Measurements from ENCODE around the gene CCDC167.
"Not testable (repeated sequence)": the region's sequence is repeated elsewhere in the genome, so short reads cannot be mapped to it uniquely, and the experiment has no call there.

Gene CCDC167

DNA sequence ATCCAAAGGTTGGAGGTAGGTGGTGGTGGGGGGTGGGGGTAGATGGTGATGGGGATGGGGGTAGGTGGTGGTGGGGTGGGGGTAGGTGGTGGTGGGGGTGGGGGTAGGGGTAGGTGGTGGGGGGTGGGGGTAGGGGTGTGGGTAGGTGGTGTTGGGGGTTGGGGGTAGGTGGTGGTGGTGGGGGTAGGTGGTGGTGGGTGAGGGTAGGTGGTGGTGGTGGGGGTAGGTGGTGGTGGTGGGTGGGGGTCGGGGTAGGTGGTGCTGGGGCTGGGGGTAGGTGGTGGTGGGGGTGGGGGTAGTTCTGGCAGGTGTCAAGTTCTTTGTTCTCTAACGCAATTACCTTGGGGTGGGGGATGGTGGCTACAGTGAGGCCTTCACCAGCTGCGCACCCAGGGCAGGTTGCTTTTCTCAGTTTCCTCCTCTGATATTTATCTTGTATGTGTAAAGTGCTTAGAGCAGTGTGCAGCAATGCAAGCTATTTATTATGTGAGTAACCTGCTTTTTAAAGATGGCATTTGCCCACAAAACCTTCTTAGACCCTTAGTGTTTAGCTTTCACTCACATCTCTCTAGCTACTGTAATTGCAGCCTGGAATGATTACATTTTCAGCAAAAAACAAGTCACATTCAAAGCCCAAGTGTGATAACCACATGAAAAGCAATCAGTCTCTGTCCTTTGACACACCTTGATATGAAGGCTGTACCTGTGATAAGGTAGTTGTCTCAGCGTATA lies 8.2 kb upstream of the CCDC167 start:
- DNase-seq, result no peak

DNA sequence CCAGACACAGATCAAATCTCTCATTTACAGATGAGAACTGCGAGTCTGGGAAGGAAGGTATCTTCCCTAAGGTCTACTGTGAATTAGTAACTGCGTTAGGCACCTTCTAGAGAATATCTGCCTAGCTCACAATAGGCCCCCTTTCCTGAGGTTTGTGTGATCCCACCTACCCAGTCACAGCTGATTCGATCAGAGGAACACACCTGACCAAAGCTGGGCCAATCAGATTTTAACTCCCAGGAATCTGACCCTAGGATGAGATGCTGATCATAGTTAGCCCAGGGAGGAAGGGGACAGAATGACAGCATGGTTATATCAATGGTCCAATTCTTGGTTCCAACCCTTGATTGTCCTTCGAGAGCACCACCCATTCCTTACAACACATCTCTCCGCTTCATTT lies 7.4 kb upstream of the CCDC167 start:
- DNase-seq, result no peak

DNA sequence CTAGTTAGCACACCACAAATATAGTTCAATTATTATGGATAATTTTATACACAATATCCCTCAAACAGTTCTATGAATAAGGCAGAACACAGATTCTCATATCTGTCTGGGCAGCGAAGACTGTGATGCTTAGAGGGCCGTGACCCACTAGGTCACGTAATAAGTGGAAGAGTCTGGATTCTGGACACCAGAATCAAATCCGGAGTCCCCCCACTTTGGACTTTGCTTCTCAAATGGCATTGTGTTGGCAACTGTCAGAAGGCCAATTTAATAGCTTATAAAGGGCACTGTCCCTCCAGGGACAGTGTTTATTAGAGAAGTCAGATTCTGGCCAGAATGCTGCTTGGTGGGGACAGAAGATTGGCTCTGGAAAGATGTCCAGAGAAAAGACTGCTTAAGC lies 6.8 kb upstream of the CCDC167 start:
- DNase-seq, result no peak

- DNase-seq, result no peak
Measured at GRCh38 chr6:37504024-37504423, 4.3 kb upstream of the CCDC167 start.

- DNase-seq, result no peak
Measured at GRCh38 chr6:37503309-37503965, 3.7 kb upstream of the CCDC167 start.

GRCh38 chr6:37502703-37503291 lies 3.1 kb upstream of the CCDC167 start:
- no peak for DNase-seq

DNA sequence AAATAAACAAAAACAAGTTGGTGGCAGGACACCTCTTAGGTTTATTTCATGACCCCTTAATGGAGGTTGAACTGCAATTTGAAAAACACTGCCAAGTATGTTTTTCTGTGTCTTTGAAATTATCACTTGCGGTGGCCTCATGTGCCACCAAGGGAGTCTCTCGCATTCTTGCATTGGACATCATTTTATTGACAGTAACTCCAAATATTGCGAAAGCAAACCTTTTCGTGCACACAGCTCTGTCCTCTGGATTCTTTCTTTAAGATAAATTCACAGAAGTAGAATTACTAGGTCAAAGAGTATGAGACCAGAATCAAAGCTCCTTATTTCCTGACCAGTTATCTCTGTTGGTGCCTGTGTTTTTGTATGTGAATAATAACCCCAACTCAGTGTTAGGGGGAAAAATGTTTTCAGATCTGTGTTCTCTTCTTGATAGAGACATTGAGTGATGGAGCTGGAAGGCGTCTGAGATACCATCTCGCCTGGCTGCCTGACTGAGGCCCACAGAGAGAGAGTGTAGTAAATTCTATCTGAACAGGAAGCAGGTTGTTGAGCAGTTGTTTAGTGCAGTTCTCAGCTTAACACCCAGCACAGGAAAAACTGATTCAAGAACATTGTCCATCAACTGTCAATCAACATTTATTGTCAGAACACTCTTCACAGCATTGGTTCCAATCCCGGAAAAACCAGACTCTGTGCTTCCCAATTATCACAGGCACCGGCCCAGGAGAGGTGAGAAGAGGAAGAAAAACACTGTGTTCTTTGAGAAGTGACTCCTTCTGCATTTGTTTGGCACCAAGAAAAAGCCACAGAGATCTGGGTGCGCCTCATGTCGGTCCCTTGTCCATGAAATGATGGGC lies 2.2 kb upstream of the CCDC167 start:
- DNase-seq, result no peak

- DNase-seq, result not testable (repeated sequence)
Measured at GRCh38 chr6:37500904-37501303, 1.2 kb upstream of the CCDC167 start.

GRCh38 chr6:37500294-37500608 lies 558 bp upstream of the CCDC167 start:
- no peak for DNase-seq

- no peak for DNase-seq
Measured at GRCh38 chr6:37496951-37497885, 2.5 kb downstream of the CCDC167 start.

DNA sequence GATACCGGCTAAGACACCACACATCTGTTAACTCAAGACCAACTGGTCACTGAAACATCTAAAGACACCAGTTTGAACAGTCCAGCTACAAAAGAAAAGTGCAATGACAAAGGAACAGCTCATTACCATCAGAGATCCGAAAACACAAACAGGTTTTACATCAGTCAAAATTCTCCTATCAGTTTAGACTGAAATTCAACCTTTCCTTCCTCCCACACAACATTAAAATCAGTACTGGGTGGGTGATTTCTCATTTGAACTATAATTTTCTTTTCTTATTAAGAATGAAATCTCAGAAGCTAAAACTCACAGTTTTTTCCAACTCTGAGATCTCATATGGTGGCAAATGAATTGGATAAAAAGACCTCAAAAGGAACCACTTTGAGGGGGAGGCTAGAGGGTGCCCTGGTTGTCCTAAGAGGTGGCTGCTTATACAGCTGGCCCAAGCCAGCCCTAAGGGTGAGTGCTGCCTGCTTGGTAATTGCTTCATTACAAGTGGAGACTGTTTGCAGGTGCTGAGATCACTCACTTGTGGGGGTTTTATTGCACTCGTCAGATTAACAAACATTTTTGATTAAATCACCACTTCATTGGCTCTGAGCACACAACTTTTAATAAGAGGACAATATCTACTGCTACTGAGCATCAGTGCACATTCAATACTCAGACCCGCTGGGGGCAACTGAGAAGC lies 4.3 kb downstream of the CCDC167 start:
- no peak for DNase-seq

- DNase-seq, result no peak
Measured at GRCh38 chr6:37493661-37493995, 6.1 kb downstream of the CCDC167 start.

- no peak for DNase-seq
Measured at GRCh38 chr6:37492991-37493660, 6.6 kb downstream of the CCDC167 start.

DNA sequence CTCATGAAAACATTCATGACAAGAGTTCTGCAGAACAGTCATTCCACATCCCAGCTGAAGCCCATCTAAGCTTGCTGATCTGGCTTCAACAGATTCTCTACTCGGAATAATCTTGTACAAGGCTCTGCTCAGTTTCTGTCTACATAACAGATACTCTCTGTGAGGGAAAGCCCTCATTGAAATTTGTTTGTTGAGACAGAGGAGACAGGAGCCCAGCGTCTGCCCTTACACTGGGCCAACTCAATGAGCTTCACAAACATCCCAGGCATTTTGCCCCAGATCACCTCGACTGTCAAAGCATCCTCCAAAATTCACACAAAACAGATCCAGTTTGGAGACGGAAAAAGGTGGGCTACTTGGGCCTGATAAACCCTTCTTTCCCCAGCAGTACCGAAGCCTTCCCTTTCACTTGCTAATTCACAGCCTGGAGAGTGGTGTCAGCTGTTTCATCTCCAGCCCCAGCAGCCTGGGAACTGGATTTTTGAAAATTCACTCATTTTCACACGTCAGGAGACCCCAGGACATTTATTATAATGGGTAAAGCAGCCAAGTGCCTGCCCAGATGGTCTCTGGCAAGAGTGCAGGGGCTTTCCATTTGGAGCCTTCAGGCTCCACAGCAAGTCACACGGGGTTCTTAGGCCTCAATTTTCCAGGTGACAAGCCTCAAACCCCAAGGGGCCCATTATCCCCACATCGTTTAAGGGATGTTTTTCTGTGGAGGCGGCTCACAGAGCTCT lies 7.3 kb downstream of the CCDC167 start:
- no peak for DNase-seq

DNA sequence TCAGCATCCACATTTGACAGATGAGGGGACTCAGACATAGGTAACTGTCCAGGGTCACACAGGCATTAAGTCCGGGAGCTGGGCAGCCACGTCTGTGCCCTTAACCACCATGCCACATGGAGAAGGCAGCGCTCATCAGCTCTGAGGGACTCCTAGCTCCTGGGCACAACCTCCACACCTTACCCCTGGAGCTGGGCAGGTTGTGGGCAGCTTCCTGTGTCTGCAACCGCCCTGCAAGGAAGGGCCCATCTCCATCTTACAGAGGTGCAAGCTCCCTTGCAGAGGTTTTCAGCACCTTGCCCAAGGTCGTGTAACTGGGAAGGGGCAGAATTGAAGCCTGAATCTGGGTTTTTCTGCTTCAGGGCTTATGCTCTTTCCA lies 7.9 kb downstream of the CCDC167 start:
- DNase-seq, result no peak

DNA sequence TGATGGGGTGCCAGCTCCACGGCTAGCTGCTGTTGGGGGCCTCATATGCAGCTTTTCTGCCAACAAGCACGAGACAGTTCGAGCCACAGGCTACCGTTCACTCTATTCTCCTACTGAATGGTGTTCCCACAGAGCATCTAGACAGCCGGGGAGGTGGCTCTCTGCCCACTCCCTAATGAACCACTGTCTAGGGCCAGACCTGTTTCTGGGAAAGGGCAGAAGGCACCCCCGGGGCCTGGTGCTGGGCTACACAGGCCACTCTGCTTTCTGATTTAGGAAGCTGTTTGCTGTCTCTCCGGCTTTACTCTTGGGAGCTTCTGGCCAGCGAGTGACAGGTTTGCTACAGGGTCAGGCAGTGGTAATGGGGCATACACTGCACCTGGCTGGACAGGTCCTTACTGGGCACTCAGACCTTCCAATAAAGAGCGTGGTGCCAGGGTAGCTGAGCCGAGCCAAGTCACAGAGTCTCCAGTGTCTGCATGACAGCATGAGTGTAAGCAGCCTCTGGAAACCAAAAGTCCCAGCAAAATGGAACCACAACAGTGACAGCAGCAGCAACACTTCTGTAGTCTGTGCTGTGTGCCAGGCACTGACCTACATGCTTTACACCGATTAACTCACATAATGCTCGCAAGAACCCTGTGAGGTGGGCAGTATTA lies 8.4 kb downstream of the CCDC167 start:
- no peak for DNase-seq

GRCh38 chr6:37490536-37491170 lies 9.0 kb downstream of the CCDC167 start:
- no peak for DNase-seq

- DNase-seq, result peak; percentile 20
Measured at GRCh38 chr6:37489697-37490336, 9.9 kb downstream of the CCDC167 start.

GRCh38 chr6:37488476-37488875 lies 11.2 kb downstream of the CCDC167 start:
- no peak for DNase-seq
